ENCODE data around the gene BICD2.
"Not testable (repeated sequence)": the region's sequence is repeated elsewhere in the genome, so short reads cannot be mapped to it uniquely, and the experiment has no call there.

Gene BICD2

DNA sequence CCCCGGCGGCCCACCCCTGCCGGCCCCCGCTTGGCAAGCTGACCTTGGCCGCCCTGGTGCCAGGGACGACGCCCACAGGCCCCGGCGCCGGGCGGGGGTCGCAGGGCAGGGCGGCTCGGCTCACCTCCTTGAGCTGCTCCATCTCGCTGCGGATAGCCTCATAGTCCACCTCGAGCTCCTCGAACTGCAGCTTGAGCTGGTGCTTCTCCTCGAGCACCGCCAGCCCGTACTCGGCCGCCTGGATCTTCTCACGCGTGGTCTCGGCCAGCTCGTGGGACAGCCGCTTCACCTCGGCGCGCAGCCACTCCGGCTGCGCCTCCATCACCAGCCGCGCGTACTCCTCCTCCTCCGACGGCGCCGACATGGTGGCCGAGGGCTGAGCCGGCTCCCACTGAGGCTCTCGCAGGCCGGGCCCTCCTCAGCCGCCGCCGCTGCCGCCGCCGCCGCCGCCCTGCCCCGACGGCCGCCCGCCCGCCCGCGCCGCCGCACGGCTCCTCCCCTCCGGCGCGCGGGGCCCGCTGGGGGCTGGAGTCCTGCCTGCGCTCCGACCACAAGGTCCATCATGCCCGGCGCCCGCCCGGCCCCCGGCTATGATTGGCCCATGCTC lies at the start of gene BICD2:
BICD2 (minus strand) TSS at position 453 of the 607 bp plus-strand sequence; CDS start at position 364, 89 bp downstream.
- no peak for DNase-seq

DNA sequence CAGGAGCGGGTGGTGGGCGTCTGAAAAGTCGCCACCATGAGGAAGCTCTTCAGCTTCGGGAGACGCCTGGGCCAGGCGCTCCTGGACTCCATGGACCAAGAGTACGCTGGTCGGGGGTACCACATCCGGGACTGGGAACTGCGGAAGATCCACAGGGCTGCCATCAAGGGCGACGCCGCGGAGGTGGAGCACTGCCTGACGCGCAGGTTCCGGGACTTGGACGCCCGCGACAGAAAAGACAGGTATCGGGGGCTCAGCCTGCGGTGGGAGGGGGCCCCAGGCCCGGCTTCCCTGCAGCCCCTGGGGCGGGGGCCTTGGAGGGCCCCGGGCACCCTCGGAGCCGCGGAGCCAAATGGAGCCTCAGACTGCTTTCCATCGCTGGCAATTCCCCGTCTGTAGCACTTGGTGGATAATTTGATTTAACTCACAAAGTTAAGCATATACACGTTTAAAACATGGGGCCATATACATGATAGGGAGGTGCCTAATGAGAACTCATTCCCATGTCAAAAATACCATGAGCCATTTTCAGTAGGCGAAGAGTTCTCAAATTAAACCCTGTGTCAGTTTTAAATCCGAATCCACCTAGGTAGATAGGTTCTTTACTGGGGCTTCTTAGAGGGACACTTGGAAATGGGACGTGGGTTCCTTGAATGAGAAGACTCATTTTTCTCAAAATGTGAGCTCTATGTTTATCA lies 45.1 kb upstream of the BICD2 start:
- DNase-seq: peak; percentile 66

DNA sequence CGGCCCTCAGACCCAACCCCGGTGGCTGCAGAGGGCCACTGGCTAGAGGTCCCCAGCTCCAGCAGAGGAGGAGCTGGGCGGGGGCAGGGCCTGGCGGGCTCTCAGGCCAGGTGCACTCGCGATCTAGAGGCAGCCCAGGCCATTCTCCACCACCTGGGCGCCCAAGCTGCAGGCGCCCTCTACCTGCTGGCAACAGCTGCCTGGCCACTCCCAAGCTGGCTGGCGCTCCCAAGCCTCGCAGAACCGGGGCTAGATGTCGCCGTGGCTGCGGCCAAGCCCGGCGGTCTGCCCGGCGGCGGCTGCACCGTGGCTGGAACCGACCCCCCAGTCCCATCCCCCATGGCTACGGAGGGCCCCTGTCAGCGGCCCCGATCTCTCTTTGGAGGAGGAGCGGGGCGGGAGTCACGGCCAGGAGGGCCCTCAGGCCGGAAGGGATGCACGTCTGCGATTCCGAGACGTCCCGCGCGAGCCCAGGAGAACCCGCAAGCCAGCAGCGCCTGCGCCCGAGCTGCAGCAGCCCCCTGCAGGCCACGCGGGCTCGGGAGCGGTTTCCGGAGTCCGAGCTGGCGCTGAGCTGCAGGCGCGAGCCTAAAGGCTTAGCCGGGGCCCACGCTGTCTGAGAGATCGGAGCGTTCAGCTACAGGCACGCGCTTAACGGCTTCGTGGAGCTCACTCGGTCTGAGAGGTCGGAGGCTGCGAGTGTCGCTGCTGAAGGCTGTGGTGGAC lies 44.3 kb upstream of the BICD2 start:
- peak; percentile 82 for DNase-seq

DNA sequence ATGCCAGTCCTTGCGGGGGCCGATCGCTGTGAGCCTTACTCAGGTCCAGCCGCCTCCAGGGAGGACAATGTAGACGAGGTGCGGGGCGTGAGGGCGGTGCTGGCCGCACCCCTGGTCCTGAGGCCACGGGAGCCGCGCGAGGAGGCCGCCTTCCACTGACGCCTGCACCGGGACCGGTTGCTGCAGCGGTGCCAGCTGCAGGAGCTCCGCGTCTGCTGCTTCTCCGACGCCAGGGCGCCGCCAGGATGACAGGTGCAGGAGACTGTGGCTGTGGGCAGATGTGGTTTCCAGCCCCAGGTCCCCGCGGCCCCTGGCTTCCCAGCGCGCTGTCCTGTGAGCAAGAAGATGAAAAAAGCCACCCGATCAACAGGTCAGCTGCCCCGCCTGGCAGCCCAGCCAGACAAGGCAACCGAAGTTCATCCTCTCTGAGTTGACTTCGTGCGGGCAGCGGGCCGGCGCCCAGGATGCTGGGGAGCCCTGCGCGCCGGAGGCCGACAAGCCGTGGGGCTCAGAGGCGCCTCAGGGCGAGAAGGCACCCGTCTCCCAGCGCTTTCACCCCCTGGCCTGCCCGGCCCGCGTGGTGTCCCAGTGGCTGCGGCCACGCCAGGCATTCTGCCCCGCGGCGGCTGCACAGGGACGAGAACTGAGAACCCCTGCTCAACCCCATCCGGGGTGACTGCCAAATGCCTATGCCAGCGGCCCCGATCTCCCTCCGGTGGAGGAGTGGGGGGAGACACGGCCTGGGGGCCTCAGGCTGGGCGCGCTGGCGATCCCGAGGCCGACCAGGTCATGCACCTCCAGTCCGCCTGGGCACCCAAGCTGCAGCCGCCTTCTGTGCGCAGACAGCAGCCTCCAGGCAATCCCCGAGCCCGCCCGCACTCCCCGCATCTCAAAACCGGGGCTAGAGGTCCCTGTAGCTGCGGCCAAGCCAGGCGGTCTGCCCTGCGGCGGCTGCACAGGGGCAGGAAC lies 43.4 kb upstream of the BICD2 start:
- peak; percentile 75 for DNase-seq

DNA sequence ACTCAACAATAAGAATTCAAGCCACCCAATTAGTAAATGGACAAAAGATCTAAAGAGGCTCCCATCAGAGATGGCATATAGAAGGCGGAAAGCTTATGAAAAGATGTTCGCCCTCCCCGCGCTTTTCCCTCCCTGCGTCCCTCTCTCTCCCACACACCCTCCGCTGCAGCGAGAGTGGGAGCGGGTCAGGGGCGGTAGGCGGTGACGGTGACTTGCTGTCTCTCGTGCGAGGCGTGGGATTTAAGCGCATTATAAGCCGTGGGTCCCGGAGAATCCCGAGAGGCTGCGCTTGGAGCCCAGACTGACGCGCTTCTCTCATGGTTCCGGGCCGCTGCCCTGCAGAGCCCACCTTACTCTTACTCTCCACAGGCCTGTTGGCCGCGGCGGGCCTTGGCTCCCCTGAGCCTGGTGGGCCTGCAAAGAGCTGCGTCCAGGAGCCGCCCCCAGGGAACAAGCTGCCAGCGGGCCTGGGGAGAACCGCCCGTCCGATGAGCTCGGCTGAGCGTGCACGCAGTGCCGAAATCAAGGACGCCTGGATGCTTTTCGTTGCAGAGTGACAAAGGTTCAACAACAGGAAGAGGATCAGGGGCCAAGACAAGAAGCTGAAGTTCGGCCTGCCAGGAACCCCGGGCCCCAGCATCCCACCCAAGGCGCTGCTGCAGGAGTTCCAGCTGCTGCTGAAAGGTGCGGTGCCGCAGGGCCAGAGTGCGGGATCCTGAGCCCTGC lies 42.6 kb upstream of the BICD2 start:
- peak; percentile 63 for DNase-seq

DNA sequence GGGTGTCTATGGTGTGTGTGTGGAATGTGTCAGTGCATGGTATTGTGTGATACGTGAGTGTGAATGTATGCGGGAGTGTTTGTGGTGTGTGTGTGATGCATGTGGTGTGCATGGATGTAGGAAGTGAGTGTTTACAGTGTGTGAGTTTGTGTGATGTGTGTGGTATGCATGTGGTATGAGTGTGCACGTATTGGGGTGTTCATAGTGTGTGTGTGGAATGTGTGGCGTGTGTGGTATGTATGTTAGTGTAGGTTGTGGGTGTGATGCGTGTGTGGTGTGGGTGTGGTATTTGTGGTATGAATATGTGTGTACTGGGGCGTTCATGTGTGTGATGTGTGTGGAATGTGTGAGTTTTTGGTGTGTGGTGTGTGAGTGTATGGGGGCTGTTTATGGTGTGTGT lies 40.1 kb upstream of the BICD2 start:
- no peak for DNase-seq

DNA sequence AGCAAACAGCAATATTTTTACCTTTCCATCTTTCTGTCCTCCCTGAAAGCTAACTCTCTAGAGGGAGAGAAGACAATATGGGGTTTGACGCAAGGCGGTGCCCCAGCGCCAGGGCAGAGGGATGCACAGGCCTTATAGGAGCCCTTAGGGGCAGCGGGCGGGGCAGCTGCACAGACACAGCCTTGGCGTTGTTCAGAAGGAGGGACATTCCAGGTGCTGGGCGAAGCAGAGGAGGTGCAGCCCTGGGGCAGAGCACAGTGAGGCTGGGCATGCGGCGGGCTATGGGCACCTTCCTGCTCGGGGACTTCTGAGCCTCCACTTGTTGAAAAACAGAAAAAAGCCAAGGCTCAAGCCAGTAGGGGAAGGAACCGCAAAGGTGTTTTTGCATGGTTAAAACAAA lies 33.7 kb upstream of the BICD2 start:
- no peak for DNase-seq

DNA sequence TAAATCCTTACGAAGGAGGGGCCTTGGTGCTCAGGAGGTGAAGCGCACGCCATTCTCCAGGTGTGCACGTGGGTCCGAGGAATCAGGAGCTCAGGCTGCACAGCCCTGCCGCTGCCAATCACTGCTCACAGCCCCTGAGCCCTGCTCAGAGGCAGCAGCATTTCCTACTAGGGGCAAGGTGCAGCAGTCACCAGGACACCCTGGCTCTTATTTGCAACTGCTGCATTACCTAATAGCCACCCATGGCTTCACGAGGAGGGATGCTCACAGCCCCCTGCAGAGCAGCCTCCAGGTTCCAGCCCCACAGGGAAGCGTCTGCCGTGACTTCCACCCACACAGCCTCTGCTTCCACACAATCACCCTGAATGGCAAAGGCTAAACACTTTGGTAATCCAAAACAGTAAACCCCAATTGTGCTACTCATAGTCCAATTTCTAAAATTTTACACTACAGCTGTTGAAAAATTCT lies 31.7 kb upstream of the BICD2 start:
- not testable (repeated sequence) for DNase-seq

DNA sequence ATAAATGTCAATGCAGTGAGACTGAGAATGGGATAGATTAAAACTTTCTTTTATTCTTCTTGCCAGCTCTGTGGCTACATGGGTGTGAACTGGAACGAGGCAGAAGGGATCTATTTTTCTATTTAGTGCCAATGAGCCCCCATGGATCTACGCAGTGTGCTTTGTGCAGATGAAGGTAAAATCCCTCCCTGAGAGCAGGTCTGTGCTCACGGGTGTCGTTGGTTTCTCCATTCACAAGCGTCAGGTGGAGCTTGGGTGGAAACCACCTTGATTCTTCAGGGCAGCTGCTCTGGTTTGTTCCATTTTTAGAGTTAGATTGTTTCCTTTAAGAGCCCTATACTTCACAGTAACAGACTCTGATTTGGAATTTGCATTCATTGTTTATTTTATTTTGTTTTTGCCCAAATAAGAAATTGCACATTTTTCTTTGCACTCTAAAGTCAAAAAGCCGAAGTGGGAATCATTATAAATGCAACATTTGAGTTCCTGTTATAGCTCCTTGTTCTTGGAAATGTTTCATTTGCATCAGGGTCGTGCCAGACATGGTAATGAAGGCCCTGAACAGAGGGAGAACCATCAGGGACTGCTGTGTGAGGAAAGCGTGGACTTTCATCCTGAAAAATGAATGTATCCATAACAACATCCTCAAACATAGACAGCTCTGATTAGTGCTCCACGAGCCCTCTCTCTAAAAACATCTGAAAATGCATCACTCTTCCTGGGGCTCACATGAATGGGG lies 31.1 kb upstream of the BICD2 start:
- DNase-seq: no peak

DNA sequence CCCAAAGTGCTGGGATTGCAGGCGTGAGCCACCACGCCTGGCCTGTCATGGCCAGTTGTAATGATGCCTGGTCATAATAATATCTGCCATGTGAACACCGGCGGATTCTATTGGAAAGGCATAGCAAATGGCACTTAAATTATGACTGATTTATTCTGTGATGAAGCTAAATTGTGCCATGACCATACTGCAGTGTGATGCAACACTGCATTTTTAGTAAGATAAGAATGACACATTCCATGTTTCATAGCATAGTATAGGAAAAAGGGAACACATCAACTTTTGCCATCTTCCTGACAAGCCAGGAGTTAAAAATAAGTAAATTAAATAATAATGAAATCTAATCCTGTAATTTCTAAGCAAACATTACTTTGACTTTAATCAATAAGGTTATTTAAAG lies 30.4 kb upstream of the BICD2 start:
- DNase-seq: no peak

DNA sequence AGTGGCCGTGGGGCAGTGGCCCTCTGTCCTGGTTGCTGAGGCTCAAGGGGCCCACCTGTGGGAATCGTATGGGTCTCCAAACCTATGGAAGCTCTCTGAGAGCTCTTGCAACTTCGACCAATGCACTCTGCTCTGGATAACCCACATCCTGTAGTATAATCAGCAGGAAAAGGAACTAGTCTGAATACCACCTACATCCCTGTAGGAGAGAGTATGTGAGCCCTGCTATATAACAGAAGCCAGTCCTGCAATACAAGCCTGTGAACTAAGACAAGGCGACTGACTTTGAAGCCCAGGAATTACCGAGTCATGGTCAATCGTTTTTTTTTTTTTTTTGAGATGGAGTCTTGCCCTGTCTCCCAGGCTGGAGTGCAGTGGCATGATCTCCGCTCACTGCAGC lies 29.8 kb upstream of the BICD2 start:
- no peak for DNase-seq

DNA sequence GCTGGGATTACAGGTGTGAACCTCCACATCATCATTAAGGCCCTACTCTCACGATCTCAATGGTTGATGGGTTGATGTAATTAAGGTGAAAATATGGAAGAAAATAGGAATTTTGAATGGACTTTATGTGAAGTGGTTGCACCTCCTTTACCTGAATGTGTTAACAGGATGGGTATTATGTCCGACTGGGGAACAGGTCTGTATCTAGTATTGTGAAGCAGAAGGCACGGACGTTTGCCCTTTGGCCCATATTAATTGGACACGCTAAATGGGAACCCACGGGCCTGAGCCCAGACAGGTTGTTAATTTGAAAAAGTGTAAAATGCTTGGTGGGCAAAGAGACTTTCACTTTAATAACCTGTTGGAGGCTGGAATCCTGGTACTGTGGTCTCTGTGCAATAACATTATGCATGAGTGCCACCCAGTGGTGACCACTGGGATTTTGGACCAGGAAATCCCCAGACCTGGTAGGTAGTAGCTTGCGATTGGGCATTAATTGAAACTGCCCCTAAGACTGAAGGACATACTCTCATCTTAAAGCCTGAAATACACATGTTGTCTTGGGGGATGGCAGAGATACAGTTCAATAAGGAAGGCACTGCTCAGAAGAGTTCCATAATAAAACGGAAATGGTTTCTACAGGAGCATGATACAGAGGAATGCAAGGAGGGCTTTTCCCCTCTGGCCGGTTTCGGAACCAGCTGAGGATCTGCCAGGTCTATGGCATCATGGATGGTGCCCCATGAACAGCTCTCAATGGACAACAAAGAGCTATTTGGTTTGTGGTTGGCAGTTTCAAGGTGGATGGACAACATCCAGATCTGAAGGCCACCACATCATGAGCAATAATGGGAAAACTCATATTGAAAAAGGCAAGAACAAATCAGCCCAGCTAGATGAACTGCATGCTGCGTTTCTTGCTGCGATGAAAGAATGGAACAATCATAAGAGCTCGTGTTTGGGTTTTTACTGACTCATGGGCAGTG lies 26.2 kb upstream of the BICD2 start:
- peak; percentile 87 for DNase-seq

DNA sequence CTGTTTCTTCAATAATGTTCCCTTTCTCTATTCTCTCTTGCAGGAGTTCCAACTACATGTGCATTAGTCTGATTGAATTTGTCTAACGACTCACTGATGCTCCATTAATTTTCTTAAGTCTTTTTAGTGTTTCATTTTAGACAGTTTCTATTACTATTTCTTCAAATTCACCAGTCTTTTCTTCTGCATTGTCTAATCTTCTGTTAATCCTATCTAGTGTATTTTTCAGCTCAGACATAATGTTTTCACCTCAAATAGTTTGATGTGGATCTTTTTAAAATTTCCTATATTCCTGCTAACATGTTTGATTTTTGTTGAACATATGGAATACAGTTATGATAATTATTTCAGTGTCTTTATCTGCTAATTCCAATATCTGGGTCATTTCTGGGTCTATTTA lies 21.7 kb upstream of the BICD2 start:
- DNase-seq: no peak

DNA sequence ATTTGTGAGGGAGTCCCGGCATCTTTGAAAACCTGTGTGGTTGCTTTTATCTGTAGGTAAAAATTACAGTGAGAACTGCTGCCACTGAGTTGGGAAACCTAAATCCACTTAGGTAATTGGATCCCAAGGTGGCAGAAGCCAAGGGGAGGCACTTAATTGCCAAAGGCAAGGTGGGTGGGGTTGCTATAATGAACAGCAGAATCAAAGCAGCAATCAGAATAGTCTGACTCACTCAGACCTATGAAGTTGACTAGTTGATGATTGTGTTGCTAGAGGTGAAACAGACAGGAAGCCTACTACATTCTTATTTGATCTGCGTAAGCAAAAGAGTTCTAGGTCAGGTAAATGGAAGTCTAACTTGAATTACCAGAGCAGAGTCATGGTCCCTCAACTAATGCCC lies 17.3 kb upstream of the BICD2 start:
- no peak for DNase-seq

DNA sequence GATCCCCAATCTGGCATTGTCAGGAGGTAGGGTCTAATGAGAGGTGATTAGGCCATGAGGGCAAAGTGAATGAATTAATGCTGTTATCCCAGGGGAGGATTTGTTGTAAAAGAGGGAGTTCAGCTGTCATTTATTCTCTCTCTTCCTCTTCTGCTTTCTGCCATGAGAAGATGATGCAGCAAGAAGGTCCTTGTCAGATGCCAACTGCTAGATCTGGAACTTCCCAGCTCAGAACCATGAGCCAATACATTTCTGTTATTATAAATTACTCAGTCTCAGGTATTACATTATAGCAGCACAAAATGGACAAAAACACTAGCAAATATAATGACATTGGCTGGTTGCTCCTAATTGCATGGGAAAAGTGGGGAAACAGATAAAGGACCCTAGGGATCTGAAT lies 15.6 kb upstream of the BICD2 start:
- DNase-seq: no peak

DNA sequence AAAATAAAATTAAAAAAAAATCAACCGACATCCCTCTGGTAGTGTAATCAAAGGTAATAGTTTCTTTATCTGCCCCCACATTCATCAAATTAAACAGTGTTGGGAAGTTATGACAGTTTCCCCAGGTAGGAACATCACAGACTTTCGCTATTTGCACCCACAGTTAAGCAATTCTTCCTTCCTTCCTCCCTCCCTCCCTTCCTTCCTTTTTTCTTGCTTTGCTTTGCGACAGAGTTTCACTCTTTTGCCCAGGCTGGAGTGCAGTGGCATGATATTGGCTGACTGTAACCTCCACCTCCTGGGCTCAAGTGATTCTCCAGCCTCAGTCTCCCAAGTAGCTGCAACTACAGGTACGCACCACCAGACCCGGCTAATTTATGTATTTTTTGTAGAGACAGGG lies 10.8 kb upstream of the BICD2 start:
- no peak for DNase-seq

DNA sequence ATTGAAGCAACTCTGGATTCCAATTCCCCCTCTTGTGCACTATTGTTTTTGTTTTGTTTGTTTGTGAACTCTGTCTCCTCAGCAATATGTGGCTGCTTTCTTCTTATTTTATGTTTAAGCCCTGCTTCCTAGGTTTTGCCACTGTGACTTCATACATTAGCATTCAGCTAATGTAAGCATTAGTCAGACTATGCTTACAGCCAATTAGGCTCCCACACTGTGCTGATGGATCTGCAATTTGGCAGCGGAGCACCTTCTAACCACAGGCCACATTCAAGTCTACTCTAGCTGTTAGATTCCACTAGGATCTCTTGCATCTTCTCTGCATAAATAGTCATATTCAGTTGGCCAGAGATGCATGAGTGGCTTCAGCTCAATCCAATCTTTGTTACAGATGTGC lies 9.6 kb upstream of the BICD2 start:
- DNase-seq: no peak

DNA sequence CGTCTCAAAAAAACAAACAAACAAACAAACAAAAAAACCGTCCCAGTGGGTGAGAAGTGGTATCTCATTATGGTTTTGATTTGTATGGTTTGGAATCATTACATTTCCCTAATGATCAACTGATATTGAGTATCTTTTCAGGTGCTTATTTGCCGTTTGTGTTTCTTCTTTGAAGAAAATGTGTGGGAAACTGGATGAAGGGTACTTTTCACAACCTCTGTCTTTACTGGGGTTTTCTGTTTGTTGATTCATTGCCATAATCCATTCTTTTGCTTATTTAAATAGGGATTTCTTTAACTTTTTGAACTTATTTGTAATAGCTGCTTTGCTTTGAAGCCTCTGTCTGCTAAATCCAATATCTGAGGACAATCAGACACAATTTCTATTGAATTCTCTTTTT lies 9.2 kb upstream of the BICD2 start:
- DNase-seq: no peak

DNA sequence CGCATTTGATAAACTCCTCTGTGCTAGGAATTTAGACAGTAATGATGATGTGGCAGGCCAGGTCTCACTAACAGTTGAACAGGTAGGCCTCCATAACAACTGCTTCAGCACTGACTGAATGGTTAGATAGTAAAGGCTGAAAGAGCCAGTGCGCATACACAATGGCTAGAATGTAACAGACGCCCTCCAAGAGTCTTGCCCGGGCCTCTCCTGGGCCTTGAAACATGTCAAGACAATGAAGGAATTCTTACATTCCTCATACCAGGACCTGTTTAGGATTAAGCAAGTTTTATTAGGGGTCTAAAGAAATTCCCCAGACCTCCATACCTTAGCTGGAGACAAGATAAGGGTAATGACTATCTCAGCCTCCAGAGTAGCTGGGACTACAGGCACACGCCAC lies 6.7 kb upstream of the BICD2 start:
- DNase-seq: no peak

DNA sequence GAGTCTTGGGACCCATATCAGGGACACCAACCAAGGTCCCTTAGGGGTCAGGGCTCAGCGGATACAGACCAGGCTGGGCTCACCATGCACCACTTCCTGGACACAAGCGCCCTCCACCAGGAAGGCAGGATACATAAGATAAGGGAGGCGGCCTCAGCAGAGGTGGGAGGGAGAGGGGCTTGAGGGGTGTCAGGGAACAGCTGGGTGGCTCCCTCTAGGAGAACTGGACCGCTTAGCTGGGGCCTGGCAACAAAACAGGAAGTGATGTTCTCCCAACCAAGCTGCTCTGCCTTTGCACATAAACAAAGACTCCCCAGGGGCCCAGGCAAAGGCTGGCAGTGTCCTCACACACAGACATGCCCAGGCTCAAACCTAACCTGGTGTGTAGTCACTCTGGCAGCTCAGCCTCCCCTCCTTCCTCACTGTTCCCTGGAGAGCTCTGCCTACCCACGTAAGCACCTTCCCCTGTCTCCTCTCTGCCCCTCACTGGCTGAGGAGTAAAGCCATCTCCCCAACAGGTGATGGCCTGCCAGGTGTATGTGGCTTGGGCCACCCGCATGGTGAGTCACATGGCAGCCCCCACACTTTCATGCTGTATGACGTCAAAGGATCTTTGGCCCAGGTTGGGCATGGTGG lies 5.8 kb upstream of the BICD2 start:
- DNase-seq: no peak

Data from activated CD8-positive, alpha-beta memory T cell treated with anti-CD3 and anti-CD28 coated beads for 24 hours (primary cell).